HG03066 (cell line): ENCODE results near the gene NUDT3.
"Not testable (repeated sequence)": the region's sequence is repeated elsewhere in the genome, so short reads cannot be mapped to it uniquely, and the experiment has no call there.

ENCODE experiments used
- ATAC-seq: cut with Tn5 transposase; IDR thresholded peaks from one replicate; pipeline ENCODE4 v1.9.1; 2021; ENCODE audit warnings: low read depth; ENCODE audit not compliant: unreplicated experiment

The NUDT3 gene

GRCh38 chr6:34392497-34393190, at the start of gene NUDT3:
NUDT3 (minus strand) TSS chr6:34392669; CDS start chr6:34392362, 307 bp downstream.
- ATAC-seq, result peak; percentile 83

GRCh38 chr6:34441526-34441925, 49.1 kb upstream of the NUDT3 start:
- no peak for ATAC-seq

GRCh38 chr6:34439442-34439841, 47.0 kb upstream of the NUDT3 start:
- no peak for ATAC-seq

GRCh38 chr6:34438705-34439104, 46.2 kb upstream of the NUDT3 start:
- ATAC-seq, result no peak

- no peak for ATAC-seq
Observed at GRCh38 chr6:34437644-34437970, 45.1 kb upstream of the NUDT3 start.

GRCh38 chr6:34436803-34437643, 44.6 kb upstream of the NUDT3 start:
- no peak for ATAC-seq

GRCh38 chr6:34435916-34436315, 43.4 kb upstream of the NUDT3 start:
- ATAC-seq, result no peak

GRCh38 chr6:34425498-34426410, 33.3 kb upstream of the NUDT3 start, which contains the start of gene RPS10:
RPS10 (minus strand) TSS chr6:34426069; CDS start chr6:34425221, 848 bp downstream.
- peak; percentile 79 for ATAC-seq

- no peak for ATAC-seq
Observed at GRCh38 chr6:34425132-34425497, 32.6 kb upstream of the NUDT3 start.

- ATAC-seq, result no peak
Observed at GRCh38 chr6:34424200-34425131, 32.0 kb upstream of the NUDT3 start.

- no peak for ATAC-seq
Observed at GRCh38 chr6:34423254-34423653, 30.8 kb upstream of the NUDT3 start.

- no peak for ATAC-seq
Observed at GRCh38 chr6:34418367-34418766, 25.9 kb upstream of the NUDT3 start.

GRCh38 chr6:34416877-34417371, 24.5 kb upstream of the NUDT3 start:
- no peak for ATAC-seq

GRCh38 chr6:34414999-34415858, 22.8 kb upstream of the NUDT3 start:
- ATAC-seq, result no peak

GRCh38 chr6:34412643-34413214, 20.3 kb upstream of the NUDT3 start:
- no peak for ATAC-seq

- no peak for ATAC-seq
Observed at GRCh38 chr6:34412016-34412415, 19.5 kb upstream of the NUDT3 start.

- not testable (repeated sequence) for ATAC-seq
Observed at GRCh38 chr6:34407915-34408314, 15.4 kb upstream of the NUDT3 start.

- ATAC-seq, result no peak
Observed at GRCh38 chr6:34396518-34396917, 4.0 kb upstream of the NUDT3 start.

GRCh38 chr6:34393966-34394305, 1.5 kb upstream of the NUDT3 start:
- ATAC-seq, result no peak
